ENCODE data around the gene DEAF1. TPM values are rescaled to one million over a fixed set of nuclear protein-coding genes. Genes with fewer than 3 reads are reported as not detected.
"Not testable (repeated sequence)": the region's sequence is repeated elsewhere in the genome, so short reads cannot be mapped to it uniquely, and the experiment has no call there.

DEAF1 gene
- total and polyA plus RNA-seq, 2 experiments from 2014 or later: 42.6 to 47.8 TPM

DNA sequence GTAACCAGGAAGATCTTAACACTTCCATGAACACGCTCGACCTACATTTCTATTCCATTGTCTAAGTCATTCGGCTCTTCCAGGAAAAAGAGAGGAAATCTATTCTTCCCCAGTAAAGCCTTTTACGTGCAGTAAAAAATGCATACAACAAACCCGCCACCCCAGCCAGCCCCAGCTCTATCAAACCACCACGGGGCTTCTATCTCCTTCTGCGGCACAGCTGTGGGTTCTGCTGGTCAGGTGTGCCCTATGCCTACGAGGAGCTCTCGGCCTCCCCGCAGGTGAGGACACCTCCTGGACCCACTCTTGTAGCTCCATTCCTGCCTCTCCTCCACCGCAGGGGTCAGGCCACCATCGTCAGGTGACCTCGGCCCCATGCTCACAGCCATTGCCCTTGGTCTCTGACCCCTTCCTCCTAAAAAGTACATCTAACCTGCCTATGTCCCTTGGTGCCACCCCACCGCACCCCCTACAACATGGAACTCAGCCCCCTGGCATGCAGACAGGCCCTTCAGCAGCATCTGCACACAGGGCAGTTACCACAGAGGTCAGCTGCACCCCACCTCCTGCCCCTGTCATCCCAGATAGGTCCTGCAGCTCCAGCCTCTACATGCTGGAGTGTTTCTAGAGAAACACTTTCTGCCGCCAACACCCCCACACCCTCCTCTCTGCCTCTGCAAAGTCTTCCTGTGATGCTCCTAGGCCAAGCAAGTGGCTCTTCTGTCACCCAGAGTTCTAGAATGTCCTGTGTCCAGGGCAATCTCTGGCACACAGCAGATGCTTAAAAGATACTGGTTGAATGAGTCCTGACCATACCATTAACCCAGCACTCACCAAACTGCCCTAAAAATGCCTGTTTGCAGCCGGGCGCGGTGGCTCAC is 3.1 kb downstream of the DEAF1 start:
- Histone ChIP-seq H3K4me2 (no peak overlapping the region), H3K4me3 (no peak overlapping the region), H3K4me1 (ENCODE audit: insufficient read depth) (peaks cover 8% of the 10 kb centered on the region; the same call in 1 of the 2 replicates), H3K27ac (ENCODE audit: low read depth) (no peak overlapping the region), H3F3A (replicated peaks; ENCODE audit: low read depth) (peaks cover 21% of the 10 kb centered on the region), H3K79me2 (replicated peaks; ENCODE audit: insufficient read depth) (peaks cover 51% of the 10 kb centered on the region), H3K9me2 (ENCODE audit: insufficient read depth) (no peaks in the 10 kb centered on the region), H3K36me3 (ENCODE audit: insufficient read depth) (no peaks in the 10 kb centered on the region; the same call in 1 of the 2 replicates), H2AFZ (no peak overlapping the region), H4K20me1 (replicated peaks; ENCODE audit: insufficient read depth) (peaks cover 4% of the 10 kb centered on the region; the same call in 1 of the 2 replicates), H3K27me3 (ENCODE audit: insufficient read depth) (no peaks in the 10 kb centered on the region)
- H3K4me3 Mint-ChIP-seq: no peak overlapping the region; the same call in 2 of the 3 replicates
- peaks cover 21% of the 10 kb centered on the region for H3K4me1 Mint-ChIP-seq
- no peak for TF ChIP-seq EZH2phosphoT487 (IDR thresholded peaks at IDR 0.05; ENCODE audit: unreplicated experiment)
- no peak for TF ChIP-seq CREB1 (CRISPR knock-in tag; IDR thresholded peaks at IDR 0.05; ENCODE audit: low read depth)
- peaks cover 40% of the 10 kb centered on the region for H3K36me3 Mint-ChIP-seq (ENCODE audit: low read depth)
- DNase-seq (ENCODE audit: low spot score): no peak
- ATAC-seq: no peak
- H3K27ac Mint-ChIP-seq: peak overlapping the region; percentile 60
- peaks cover 4% of the 10 kb centered on the region; the same call in 2 of the 3 replicates for H3K9me3 Mint-ChIP-seq
- peaks cover 18% of the 10 kb centered on the region for H3K27me3 Mint-ChIP-seq (ENCODE audit: insufficient read depth, low read depth, poor library complexity)

DNA sequence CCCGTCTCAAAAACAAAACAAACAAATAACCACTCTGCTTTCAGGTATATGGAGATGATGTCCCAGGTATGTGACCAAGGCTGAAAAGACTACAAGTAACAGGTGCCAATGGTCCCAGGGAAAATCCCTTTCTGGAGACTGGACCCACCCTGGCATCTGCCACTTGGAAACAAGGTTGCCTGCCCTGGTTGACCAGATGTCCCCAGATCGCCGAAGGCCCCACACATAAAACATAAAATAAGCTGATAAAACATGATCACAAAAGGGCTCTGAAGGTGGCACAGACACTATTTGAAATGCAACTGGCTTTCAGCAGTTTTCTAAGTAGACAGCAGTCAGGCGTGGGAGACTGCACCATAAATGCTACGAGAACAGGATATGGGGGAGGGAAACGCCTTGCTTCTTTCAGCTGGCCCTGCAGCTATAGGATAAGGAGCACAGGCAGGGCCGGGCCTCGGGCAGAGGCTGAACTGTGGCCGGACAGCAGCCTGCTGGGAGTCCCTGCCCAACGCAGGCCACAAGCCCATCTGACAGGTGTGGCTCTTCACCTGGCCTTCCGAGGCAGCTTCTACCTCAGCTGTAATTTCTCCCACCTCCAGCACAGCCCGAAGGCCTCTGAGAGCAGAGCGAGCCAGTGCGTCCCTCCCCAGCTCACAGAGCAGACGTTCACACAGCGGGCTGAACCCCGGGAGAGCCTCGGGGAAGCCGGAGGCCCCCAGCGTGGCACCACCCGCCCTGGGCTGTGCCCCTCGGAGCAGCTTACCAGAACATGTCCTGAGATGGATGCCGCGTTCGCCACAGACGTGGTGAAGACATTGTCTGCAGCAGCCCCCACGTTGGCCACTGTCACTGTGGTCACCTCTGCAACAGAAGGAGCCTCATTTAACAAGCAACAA is 4.0 kb downstream of the DEAF1 start:
- Mint-ChIP-seq H3K9me3 (peaks cover 4% of the 10 kb centered on the region; the same call in 2 of the 3 replicates), H3K4me1 (peaks cover 21% of the 10 kb centered on the region), H3K27ac (no peak overlapping the region), H3K36me3 (ENCODE audit: low read depth) (peaks cover 49% of the 10 kb centered on the region), H3K27me3 (ENCODE audit: insufficient read depth, low read depth, poor library complexity) (peaks cover 15% of the 10 kb centered on the region), H3K4me3 (no peak overlapping the region; the same call in 2 of the 3 replicates)
- Histone ChIP-seq H3K4me3 (no peak overlapping the region), H4K20me1 (replicated peaks; ENCODE audit: insufficient read depth) (peaks cover 4% of the 10 kb centered on the region; the same call in 1 of the 2 replicates), H3F3A (replicated peaks; ENCODE audit: low read depth) (peaks cover 18% of the 10 kb centered on the region), H3K27ac (ENCODE audit: low read depth) (0 out of 2 replicates have a peak overlapping the region, but pooled peaks have one; percentile 26), H3K79me2 (replicated peaks; ENCODE audit: insufficient read depth) (peaks cover 43% of the 10 kb centered on the region), H2AFZ (no peak overlapping the region), H3K4me2 (no peak overlapping the region), H3K27me3 (ENCODE audit: insufficient read depth) (no peaks in the 10 kb centered on the region), H3K9me2 (ENCODE audit: insufficient read depth) (no peaks in the 10 kb centered on the region), H3K36me3 (ENCODE audit: insufficient read depth) (no peaks in the 10 kb centered on the region; the same call in 1 of the 2 replicates), H3K4me1 (ENCODE audit: insufficient read depth) (peaks cover 8% of the 10 kb centered on the region; the same call in 1 of the 2 replicates)
- TF ChIP-seq, protein P1, sequence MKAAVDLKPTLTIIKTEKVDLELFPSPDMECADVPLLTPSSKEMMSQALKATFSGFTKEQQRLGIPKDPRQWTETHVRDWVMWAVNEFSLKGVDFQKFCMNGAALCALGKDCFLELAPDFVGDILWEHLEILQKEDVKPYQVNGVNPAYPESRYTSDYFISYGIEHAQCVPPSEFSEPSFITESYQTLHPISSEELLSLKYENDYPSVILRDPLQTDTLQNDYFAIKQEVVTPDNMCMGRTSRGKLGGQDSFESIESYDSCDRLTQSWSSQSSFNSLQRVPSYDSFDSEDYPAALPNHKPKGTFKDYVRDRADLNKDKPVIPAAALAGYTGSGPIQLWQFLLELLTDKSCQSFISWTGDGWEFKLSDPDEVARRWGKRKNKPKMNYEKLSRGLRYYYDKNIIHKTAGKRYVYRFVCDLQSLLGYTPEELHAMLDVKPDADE (IDR thresholded peaks at IDR 0.05): no peak
- TF ChIP-seq EZH2 (IDR thresholded peaks at IDR 0.05; ENCODE audit: low read depth, unreplicated experiment): no peak
- no peak for TF ChIP-seq EZH2phosphoT487 (IDR thresholded peaks at IDR 0.05; ENCODE audit: unreplicated experiment)
- DNase-seq (ENCODE audit: low spot score): no peak
- no peak for ATAC-seq

DNA sequence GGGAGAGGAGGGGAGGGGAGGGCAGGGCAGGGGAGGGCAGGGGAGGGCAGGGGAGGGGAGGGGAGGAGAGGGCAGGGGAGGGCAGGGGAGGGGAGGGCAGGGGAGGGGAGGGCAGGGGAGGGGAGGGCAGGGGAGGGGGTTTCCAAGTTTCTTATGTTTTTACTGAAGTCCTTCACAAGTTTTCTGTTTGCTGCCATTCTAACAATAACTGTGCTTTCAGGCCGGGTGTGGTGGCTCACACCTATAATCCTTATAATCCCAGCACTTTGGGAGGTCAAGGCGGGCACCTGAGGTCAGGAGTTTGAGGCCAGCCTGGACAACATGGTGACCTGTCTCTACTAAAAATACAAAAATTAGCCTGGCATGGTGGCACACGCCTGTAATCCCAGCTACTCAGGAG is 4.8 kb downstream of the DEAF1 start:
- Histone ChIP-seq H3K79me2 (replicated peaks; ENCODE audit: insufficient read depth) (peaks cover 43% of the 10 kb centered on the region), H3F3A (replicated peaks; ENCODE audit: low read depth) (peaks cover 16% of the 10 kb centered on the region)
- H3K36me3 Mint-ChIP-seq (ENCODE audit: low read depth): peaks cover 53% of the 10 kb centered on the region
- not testable (repeated sequence) for H3K4me1 ChIP-seq (ENCODE audit: insufficient read depth); ATAC-seq; H3K4me2 ChIP-seq; H2AFZ ChIP-seq; H3K27ac Mint-ChIP-seq; DNase-seq (ENCODE audit: low spot score); H3K4me3 Mint-ChIP-seq; H3K36me3 ChIP-seq (ENCODE audit: insufficient read depth); H3K4me3 ChIP-seq; H3K9me2 ChIP-seq (ENCODE audit: insufficient read depth); H3K27ac ChIP-seq (ENCODE audit: low read depth); H3K27me3 ChIP-seq (ENCODE audit: insufficient read depth); H4K20me1 ChIP-seq (replicated peaks; ENCODE audit: insufficient read depth); H3K9me3 Mint-ChIP-seq
- H3K4me1 Mint-ChIP-seq: peaks cover 21% of the 10 kb centered on the region
- peaks cover 15% of the 10 kb centered on the region for H3K27me3 Mint-ChIP-seq (ENCODE audit: insufficient read depth, low read depth, poor library complexity)

Data from GM23338 (cell line).